HepG2 (cell line): ENCODE data around the gene SLC39A3. TPM values are rescaled to one million over a fixed set of nuclear protein-coding genes. Genes with fewer than 3 reads are reported as not detected.
A peak's percentile ranks its signal among the peaks of the same experiment; 100 is the strongest.

Source experiments
- ADNP ChIP-seq: sonication (generic); formaldehyde crosslinking; IDR thresholded peaks from 2 replicates; pipeline ENCODE4 v1.4.0; 2020; ENCODE audit warnings: missing genetic modification reagents
- AFF4 ChIP-seq: sonication (generic); formaldehyde crosslinking; IDR thresholded peaks from 2 replicates; pipeline ENCODE4 v1.4.0; 2020; ENCODE audit warnings: missing genetic modification reagents
- ATF7 ChIP-seq, 2 experiments: fragments of 450-650 bp in 1 of 2; sonication (generic) in 1 of 2; formaldehyde crosslinking in 1 of 2; IDR thresholded peaks; 2 replicates each; pipeline versions ENCODE4 v1.4.0 to v1.6.1; 2016 to 2020; ENCODE audit warnings: antibody characterized with exemption in 1 of 2, mild to moderate bottlenecking in 1 of 2, missing genetic modification reagents in 1 of 2
- CBFB ChIP-seq: sonication (generic); formaldehyde crosslinking; IDR thresholded peaks from 2 replicates; pipeline ENCODE4 v1.4.0; 2020; ENCODE audit warnings: missing genetic modification reagents
- ETV5 ChIP-seq: IDR thresholded peaks from 2 replicates; pipeline ENCODE4 v1.6.1; 2018; ENCODE audit warnings: missing biosample characterization, missing genetic modification reagents, inconsistent platforms, borderline replicate concordance
- FOXA3 ChIP-seq: IDR thresholded peaks from 2 replicates; pipeline ENCODE4 v1.6.1; 2016; ENCODE audit warnings: missing genetic modification reagents, missing compliant biosample characterization
- GPBP1L1 ChIP-seq: sonication (generic); formaldehyde crosslinking; IDR thresholded peaks from 2 replicates; pipeline ENCODE4 v1.5.0; 2020; ENCODE audit warnings: mild to moderate bottlenecking, missing genetic modification reagents
- HNRNPUL1 ChIP-seq: fragments of 200-400 bp; formaldehyde crosslinking; IDR thresholded peaks from 2 replicates; pipeline ENCODE4 v1.6.1; 2017; ENCODE audit warnings: low read depth, mild to moderate bottlenecking, low read length, moderate library complexity
- MED1 ChIP-seq: sonication (generic); formaldehyde crosslinking; IDR thresholded peaks from 2 replicates; pipeline ENCODE4 v1.4.0; 2020; ENCODE audit warnings: missing genetic modification reagents
- MIER3 ChIP-seq: IDR thresholded peaks from 2 replicates; pipeline ENCODE4 v1.6.1; 2016; ENCODE audit warnings: missing compliant biosample characterization, borderline replicate concordance
- MYNN ChIP-seq: sonication (generic); formaldehyde crosslinking; IDR thresholded peaks from 2 replicates; pipeline ENCODE4 v1.4.0; 2020; ENCODE audit warnings: mild to moderate bottlenecking, low read depth, missing genetic modification reagents
- NR2C2 ChIP-seq: sonication (generic); formaldehyde crosslinking; IDR thresholded peaks from 2 replicates; pipeline ENCODE4 v1.4.0; 2020; ENCODE audit warnings: missing genetic modification reagents, mild to moderate bottlenecking, moderate library complexity, borderline replicate concordance
- SAP130 ChIP-seq: IDR thresholded peaks from 2 replicates; pipeline ENCODE4 v1.6.1; 2016; ENCODE audit warnings: low read depth
- SMARCE1 ChIP-seq: fragments of 450-650 bp; IDR thresholded peaks from 2 replicates; pipeline ENCODE4 v1.6.1; 2017; ENCODE audit warnings: borderline replicate concordance
- TSC22D2 ChIP-seq: sonication (generic); formaldehyde crosslinking; IDR thresholded peaks from 2 replicates; pipeline ENCODE4 v1.5.1; 2020; ENCODE audit warnings: missing genetic modification reagents, mild to moderate bottlenecking, borderline replicate concordance
- ZFP90 ChIP-seq: sonication (generic); formaldehyde crosslinking; IDR thresholded peaks from 2 replicates; pipeline ENCODE4 v1.8.0; 2022; ENCODE audit warnings: missing genetic modification reagents, mild to moderate bottlenecking, inconsistent platforms, borderline replicate concordance
- ZFX ChIP-seq: sonication (generic); formaldehyde crosslinking; IDR thresholded peaks from 2 replicates; pipeline ENCODE4 v1.4.0; 2020; ENCODE audit warnings: mild to moderate bottlenecking, low read depth, missing genetic modification reagents, moderate library complexity
- ZNF10 ChIP-seq: sonication (generic); formaldehyde crosslinking; IDR thresholded peaks from 2 replicates; pipeline ENCODE4 v1.4.0; 2020; ENCODE audit warnings: mild to moderate bottlenecking, low read depth, missing genetic modification reagents, borderline replicate concordance
- ZNF530 ChIP-seq: sonication (generic); formaldehyde crosslinking; IDR thresholded peaks from 2 replicates; pipeline ENCODE4 v1.5.0; 2020; ENCODE audit warnings: low read depth, mild to moderate bottlenecking, missing genetic modification reagents
- ZNF549 ChIP-seq: sonication (generic); formaldehyde crosslinking; IDR thresholded peaks from 2 replicates; pipeline ENCODE4 v1.5.0; 2020; ENCODE audit warnings: missing genetic modification reagents
- ZNF597 ChIP-seq: sonication (generic); formaldehyde crosslinking; IDR thresholded peaks from 2 replicates; pipeline ENCODE4 v1.5.0; 2020; ENCODE audit warnings: missing genetic modification reagents
- ZNF614 ChIP-seq: IDR thresholded peaks from 2 replicates; pipeline ENCODE4 v1.6.1; 2018; ENCODE audit warnings: missing biosample characterization, missing genetic modification reagents, inconsistent platforms, borderline replicate concordance
- polyA plus RNA-seq, 8 experiments: library from polyadenylated mRNA; depleted of rRNA in 3 of 8; stranded (reverse) in 7 of 8; unstranded in 1 of 8; fragments of >200 nt; fragmentation: Illumina TruSeq in 4 of 8; extraction: Trizol in 4 of 8; gene quantifications; 2 replicates each; pipeline versions ENCODE4 v1.2.1 to v1.2.3, GENCODE V29; 2011 to 2016; ENCODE audit warnings: low read depth in 4 of 8, missing spikeins in 1 of 8, mixed read lengths in 1 of 8; ENCODE audit not compliant: insufficient read depth in 1 of 8
- total RNA-seq, 5 experiments: library from RNA; depleted of rRNA; stranded (reverse); fragments of >200 nt; fragmentation: Illumina TruSeq; extraction: Trizol; gene quantifications; 2 replicates each; pipeline ENCODE4 v1.2.3, GENCODE V29; 2016; ENCODE audit warnings: low read depth in 1 of 5

The SLC39A3 gene
- total and polyA plus RNA-seq, 2 of the 13 experiments (the other 11 are each of a cell fraction or from before 2014, with no cell fraction given) = 33.6 to 41.6 TPM

- no peak for TF ChIP-seq HNRNPUL1
- no peak for TF ChIP-seq MED1 (CRISPR knock-in tag)
- no peak for TF ChIP-seq ZNF530 (CRISPR knock-in tag)
- TF ChIP-seq ETV5 (CRISPR knock-in tag) = no peak
- TF ChIP-seq ZFP90 (CRISPR knock-in tag) = no peak
- TF ChIP-seq ATF7 (IDR thresholded peaks at IDR 0.05) = no peak
- TF ChIP-seq ATF7 (CRISPR knock-in tag; IDR thresholded peaks at IDR 0.05) = no peak
- peak; percentile 78; the same call in 1 of the 2 replicates for TF ChIP-seq ADNP
- TF ChIP-seq MIER3 = no peak
- TF ChIP-seq TSC22D2 (CRISPR knock-in tag) = no peak
- TF ChIP-seq ZFX (CRISPR knock-in tag) = peak; percentile 31; the same call in 1 of the 2 replicates
- TF ChIP-seq ZNF10 (CRISPR knock-in tag) = no peak
- peak; percentile 36; the same call in 1 of the 2 replicates for TF ChIP-seq SAP130
- TF ChIP-seq MYNN (CRISPR knock-in tag) = no peak
- no peak for TF ChIP-seq ZNF549
- no peak for TF ChIP-seq AFF4 (CRISPR knock-in tag)
- TF ChIP-seq ZNF597 = no peak
- TF ChIP-seq FOXA3 (CRISPR knock-in tag) = 0 out of 2 replicates have a peak, but pooled peaks have one; percentile 11
- TF ChIP-seq GPBP1L1 (CRISPR knock-in tag) = no peak
- TF ChIP-seq CBFB (CRISPR knock-in tag) = no peak
- no peak for TF ChIP-seq SMARCE1
- TF ChIP-seq NR2C2 = no peak
- TF ChIP-seq ZNF614 (CRISPR knock-in tag) = no peak
Measured at GRCh38 chr19:2702170-2703076, 37.4 kb downstream of the SLC39A3 start, which contains the start of gene GNG7 (continued).
